ENCODE results near the gene TXNIP. TPM values are rescaled to one million over a fixed set of nuclear protein-coding genes. Genes with fewer than 3 reads are reported as not detected.
A peak's percentile ranks its signal among the peaks of the same experiment; 100 is the strongest.

TXNIP gene
- total RNA-seq, 1 donor from 2014 or later = 19.0 TPM

- H3K36me3 ChIP-seq (ENCODE audit: control insufficient read depth, insufficient read depth, low read length) = peaks cover under 1% of the 10 kb centered on the region
- TF ChIP-seq CTCF (IDR thresholded peaks at IDR 0.05; ENCODE audit: insufficient read depth, low read length, poor library complexity, severe bottlenecking) = no peak
- no peak for DNase-seq (ENCODE audit: low read depth)
Observed at GRCh38 chr1:145999321-146000024, 3.1 kb upstream of the TXNIP start.

DNA sequence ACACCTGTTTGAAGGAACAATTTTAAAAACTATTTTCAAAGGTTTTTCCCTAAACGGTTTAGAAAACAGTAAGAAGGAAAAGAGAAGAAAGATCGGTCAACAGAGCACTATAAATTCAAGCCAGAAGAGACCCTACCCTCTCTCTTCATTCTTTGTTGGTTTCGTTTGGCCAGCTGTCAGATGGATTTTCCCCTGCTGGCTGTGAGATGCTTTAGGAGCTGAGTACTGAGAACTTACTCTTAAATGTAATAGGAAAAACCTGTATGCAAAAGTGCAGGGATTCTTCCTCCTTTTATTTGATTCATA is 1.3 kb upstream of the TXNIP start:
- H3K4me3 ChIP-seq (ENCODE audit: low read depth, low read length) = no peak overlapping the region

More at GRCh38 chr1:145999321-146000024, 3.1 kb upstream of the TXNIP start:
- Histone ChIP-seq H3K27me3 (ENCODE audit: control insufficient read depth, insufficient read depth, low read length) (no peaks in the 10 kb centered on the region), H3K4me3 (ENCODE audit: low read depth, low read length) (no peak overlapping the region)

DNA sequence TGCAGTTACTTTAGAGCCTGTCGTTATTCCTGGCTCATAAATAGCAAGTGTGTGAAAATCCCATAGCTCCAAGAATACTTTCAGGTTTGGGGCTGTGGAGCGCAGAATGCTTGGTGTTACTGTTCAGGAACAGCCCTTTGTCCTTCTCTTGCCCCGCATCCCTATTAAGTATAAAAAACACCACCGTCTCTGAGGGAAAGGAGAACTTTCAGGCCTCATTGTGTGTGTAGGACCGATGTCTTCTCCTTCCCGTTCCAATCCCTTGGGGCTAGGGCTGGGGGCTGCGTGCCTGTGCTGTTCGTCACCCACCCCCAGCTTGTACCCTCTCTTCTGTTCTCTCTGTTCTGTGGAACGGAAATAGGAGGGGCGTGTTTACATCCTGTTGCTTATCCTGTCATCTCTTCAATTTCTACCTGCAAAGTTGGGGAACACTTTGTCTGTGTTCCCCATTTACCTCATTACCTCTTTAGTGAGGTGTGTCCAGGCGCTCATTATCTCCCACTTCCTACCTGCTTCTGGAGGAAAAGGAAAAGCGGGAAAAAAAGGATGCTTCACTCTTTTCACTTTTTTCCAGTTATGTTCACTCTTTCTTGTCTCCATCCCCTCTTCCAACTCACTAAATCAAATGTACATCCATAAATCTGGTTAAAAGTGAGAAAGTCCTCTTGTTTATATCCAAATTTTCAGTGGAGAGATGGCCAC is 788 bp upstream of the TXNIP start:
- peaks cover 9% of the 10 kb centered on the region for H3K36me3 ChIP-seq (ENCODE audit: control insufficient read depth, insufficient read depth, low read length)
- no peaks in the 10 kb centered on the region for H3K27me3 ChIP-seq (ENCODE audit: control insufficient read depth, insufficient read depth, low read length)
- no peak for DNase-seq (ENCODE audit: low read depth)
- peak overlapping the region; percentile 95 for H3K4me3 ChIP-seq (ENCODE audit: low read depth, low read length)
- no peak for TF ChIP-seq CTCF (IDR thresholded peaks at IDR 0.05; ENCODE audit: insufficient read depth, low read length, poor library complexity, severe bottlenecking)

More for the DNA sequence above, 1.3 kb upstream of the TXNIP start:
- TF ChIP-seq CTCF (IDR thresholded peaks at IDR 0.05; ENCODE audit: insufficient read depth, low read length, poor library complexity, severe bottlenecking) = no peak
- no peak for DNase-seq (ENCODE audit: low read depth)
- no peaks in the 10 kb centered on the region for H3K27me3 ChIP-seq (ENCODE audit: control insufficient read depth, insufficient read depth, low read length)
- H3K36me3 ChIP-seq (ENCODE audit: control insufficient read depth, insufficient read depth, low read length) = peaks cover 7% of the 10 kb centered on the region

DNA sequence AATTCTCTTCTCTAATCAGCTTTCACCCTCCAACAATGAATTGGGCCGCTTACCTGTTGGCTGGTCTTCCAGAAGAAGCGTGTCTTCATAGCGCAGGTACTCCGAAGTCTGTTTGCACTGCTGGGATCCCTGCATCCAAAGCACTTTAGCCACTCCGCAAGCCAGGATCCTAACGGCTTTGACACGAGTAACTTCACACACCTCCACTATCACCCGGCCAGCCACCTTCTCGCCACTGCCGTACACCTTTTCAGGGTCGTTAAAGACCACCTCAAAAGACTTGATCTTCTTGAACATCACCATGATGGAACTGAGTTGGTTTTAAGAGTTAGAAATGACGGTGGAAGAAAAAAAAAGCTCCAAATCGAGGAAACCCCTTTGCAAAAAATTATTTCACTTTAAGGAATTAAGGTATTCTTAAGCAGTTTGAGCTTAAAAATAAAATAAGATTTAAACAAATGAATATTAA is 381 bp downstream of the TXNIP start:
- H3K4me3 ChIP-seq (ENCODE audit: low read depth, low read length) = peak overlapping the region; percentile 95
- no peak for DNase-seq (ENCODE audit: low read depth)
- no peaks in the 10 kb centered on the region for H3K27me3 ChIP-seq (ENCODE audit: control insufficient read depth, insufficient read depth, low read length)
- H3K36me3 ChIP-seq (ENCODE audit: control insufficient read depth, insufficient read depth, low read length) = peaks cover 9% of the 10 kb centered on the region
- no peak for TF ChIP-seq CTCF (IDR thresholded peaks at IDR 0.05; ENCODE audit: insufficient read depth, low read length, poor library complexity, severe bottlenecking)

DNA sequence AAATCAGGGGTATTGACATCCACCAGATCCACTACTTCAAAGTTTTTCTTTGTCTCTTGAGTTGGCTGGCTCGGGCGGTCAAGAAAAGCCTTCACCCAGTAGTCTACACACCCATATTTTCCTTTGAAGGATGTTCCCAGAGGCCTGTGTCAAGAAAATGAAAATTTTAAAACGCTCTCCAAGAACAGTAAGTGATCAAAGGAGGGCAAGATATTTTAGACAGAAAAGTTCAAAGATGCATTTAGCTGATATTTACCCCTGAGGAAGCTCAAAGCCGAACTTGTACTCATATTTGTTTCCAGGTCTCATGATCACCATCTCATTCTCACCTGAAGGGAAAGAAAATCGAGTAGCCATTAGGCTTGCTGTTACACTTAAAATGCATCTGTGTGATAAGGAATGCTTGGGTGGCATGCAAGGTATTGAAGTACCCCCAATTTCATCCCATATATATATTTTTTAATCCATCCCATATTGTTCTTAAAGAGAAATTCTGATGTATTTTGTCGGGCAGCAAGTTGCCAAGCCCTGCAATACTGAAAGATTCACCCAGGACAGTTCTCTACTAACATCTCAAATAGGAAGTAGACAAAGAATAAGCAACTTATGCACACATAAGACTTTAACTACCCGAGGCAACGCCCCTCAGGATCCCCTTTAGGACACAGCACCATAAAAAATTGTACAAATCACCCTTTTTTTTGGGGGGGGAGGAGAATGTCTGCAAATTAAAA is 1.1 kb downstream of the TXNIP start:
- Histone ChIP-seq H3K27me3 (ENCODE audit: control insufficient read depth, insufficient read depth, low read length) (no peaks in the 10 kb centered on the region), H3K4me3 (ENCODE audit: low read depth, low read length) (peak overlapping the region; percentile 95), H3K36me3 (ENCODE audit: control insufficient read depth, insufficient read depth, low read length) (peaks cover 9% of the 10 kb centered on the region)
- no peak for DNase-seq (ENCODE audit: low read depth)
- no peak for TF ChIP-seq CTCF (IDR thresholded peaks at IDR 0.05; ENCODE audit: insufficient read depth, low read length, poor library complexity, severe bottlenecking)
